Natural killer cell (primary cell): ENCODE measurements around the gene CAMK2B. TPM values are rescaled to one million over a fixed set of nuclear protein-coding genes. Genes with fewer than 3 reads are reported as not detected.
A peak's percentile ranks its signal among the peaks of the same experiment; 100 is the strongest.

Source experiments
- ATAC-seq, 3 donors: fragments of 150-1000 bp in 2 of 3; fragments of 200-7000 bp in 1 of 3; cut with Tn5 transposase; 1 replicate in 1 of 3; 2 replicates in 2 of 3; pipeline ENCODE4 v1.10.0; 2021; ENCODE audit warnings: mild to moderate bottlenecking in 2 of 3, moderate library complexity in 2 of 3
- DNase-seq, 2 donors: peaks; one replicate each; pipeline versions ENCODE4 v3.0.0 to v3.0.0-alpha.2; 2013 to 2021; ENCODE audit warnings: mixed read lengths in 1 of 2
- H3K27ac ChIP-seq: one replicate; pipeline ENCODE4 v1.5.1; 2013; ENCODE audit warnings: mild to moderate bottlenecking, low read length
- H3K27me3 ChIP-seq: one replicate; pipeline ENCODE4 v1.6.1; 2013; ENCODE audit warnings: low read length; ENCODE audit not compliant: control insufficient read depth, insufficient read depth
- H3K36me3 ChIP-seq: one replicate; pipeline ENCODE4 v1.6.1; 2013; ENCODE audit warnings: low read length; ENCODE audit not compliant: control insufficient read depth, insufficient read depth
- H3K4me1 ChIP-seq: one replicate; pipeline ENCODE4 v1.6.1; 2013; ENCODE audit warnings: low read length; ENCODE audit not compliant: control insufficient read depth, insufficient read depth
- H3K4me3 ChIP-seq: one replicate; pipeline ENCODE4 v1.5.1; 2013; ENCODE audit warnings: low read length
- H3K9me3 ChIP-seq: one replicate; pipeline ENCODE4 v1.6.1; 2013; ENCODE audit warnings: low read length; ENCODE audit not compliant: control insufficient read depth, insufficient read depth
- H3K27ac Mint-ChIP-seq, 2 donors: one replicate each; pipeline ENCODE4 v1.8.0; 2022; ENCODE audit warnings: mild to moderate bottlenecking in 2 of 2, mixed read lengths in 2 of 2, moderate library complexity in 1 of 2
- H3K27me3 Mint-ChIP-seq, 2 donors: one replicate each; pipeline ENCODE4 v1.8.0; 2022; ENCODE audit warnings: low read depth in 2 of 2, mixed read lengths in 2 of 2
- H3K36me3 Mint-ChIP-seq: one replicate; pipeline ENCODE4 v1.8.0; 2022; ENCODE audit warnings: mixed read lengths
- H3K4me1 Mint-ChIP-seq, 2 donors: one replicate each; pipeline ENCODE4 v1.8.0; 2022; ENCODE audit warnings: mixed read lengths in 2 of 2
- H3K4me3 Mint-ChIP-seq: one replicate; pipeline ENCODE4 v1.8.0; 2022; ENCODE audit warnings: mild to moderate bottlenecking, moderate library complexity, mixed read lengths
- H3K9me3 Mint-ChIP-seq, 2 donors: one replicate each; pipeline ENCODE4 v1.8.0; 2022; ENCODE audit warnings: mixed read lengths in 2 of 2
- WGBS: methylation state at CpG from one replicate; pipeline ENCODE4 v1.1.7; 2013; ENCODE audit warnings: missing lambda C conversion rate; ENCODE audit not compliant: insufficient coverage; 5-methylcytosine and 5-hydroxymethylcytosine counted together
- intact Hi-C: fragments of 100-400 bp; cut with micrococcal nuclease; formaldehyde crosslinking; loops from one replicate; pipeline ENCODE4 v1.14.2; 2022
- total RNA-seq, 4 donors: library from RNA; stranded (reverse); fragments of 120-200 nt in 1 of 4; gene quantifications; one replicate each; pipeline versions ENCODE4 v1.2.3 to v1.2.4, GENCODE V29; 2013 to 2022
- TF ChIP-seq, protein P1 (sequence below): fragments of 200-600 bp; IDR thresholded peaks from one replicate; pipeline ENCODE4 v1.8.0; 2022; ENCODE audit warnings: antibody characterized with exemption

Gene CAMK2B
- total RNA-seq, 3 donors from 2014 or later (not counting 1 experiment from before 2014, with no cell fraction given) = 0.70 TPM; not detected in 2

DNA sequence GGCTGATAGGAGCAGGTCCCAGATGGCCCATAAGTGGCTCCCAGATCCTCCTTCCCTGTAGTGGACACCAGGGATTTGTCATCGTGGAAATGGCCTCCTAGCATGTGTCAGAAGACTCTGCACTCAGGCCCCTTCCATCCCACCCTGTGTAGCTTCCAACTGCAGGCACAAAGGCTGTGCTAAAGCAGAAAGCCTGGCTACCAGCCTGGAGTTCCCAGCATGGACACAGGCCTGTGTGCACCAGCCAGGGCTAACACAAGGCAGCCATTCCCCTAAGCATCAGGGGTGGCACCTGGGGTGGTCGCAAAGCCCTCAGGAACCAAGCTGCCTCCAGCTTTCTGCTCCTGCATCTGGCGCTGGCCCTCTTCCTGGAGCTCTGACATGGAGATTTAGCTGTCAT is 4.5 kb upstream of the CAMK2B start:
- Mint-ChIP-seq H3K27me3 (peaks cover 20 to 23% of the 10 kb centered on the region in 2 donors), H3K9me3 (peaks cover 0 to 4% of the 10 kb centered on the region in 2 donors), H3K4me3 (no peak overlapping the region), H3K4me1 (peaks cover 0 to 6% of the 10 kb centered on the region in 2 donors), H3K27ac (no peak overlapping the region), H3K36me3 (no peaks in the 10 kb centered on the region)
- DNase-seq (no peak), ATAC-seq (no peak)
- Histone ChIP-seq H3K4me1 (no peaks in the 10 kb centered on the region), H3K9me3 (no peaks in the 10 kb centered on the region), H3K27me3 (peaks cover 8% of the 10 kb centered on the region), H3K36me3 (no peaks in the 10 kb centered on the region), H3K27ac (no peak overlapping the region), H3K4me3 (no peak overlapping the region)
- intact Hi-C loops = no loop called here
- 88% methylated on average over 3 of the region's 3 CpGs for WGBS
- TF ChIP-seq, protein P1, sequence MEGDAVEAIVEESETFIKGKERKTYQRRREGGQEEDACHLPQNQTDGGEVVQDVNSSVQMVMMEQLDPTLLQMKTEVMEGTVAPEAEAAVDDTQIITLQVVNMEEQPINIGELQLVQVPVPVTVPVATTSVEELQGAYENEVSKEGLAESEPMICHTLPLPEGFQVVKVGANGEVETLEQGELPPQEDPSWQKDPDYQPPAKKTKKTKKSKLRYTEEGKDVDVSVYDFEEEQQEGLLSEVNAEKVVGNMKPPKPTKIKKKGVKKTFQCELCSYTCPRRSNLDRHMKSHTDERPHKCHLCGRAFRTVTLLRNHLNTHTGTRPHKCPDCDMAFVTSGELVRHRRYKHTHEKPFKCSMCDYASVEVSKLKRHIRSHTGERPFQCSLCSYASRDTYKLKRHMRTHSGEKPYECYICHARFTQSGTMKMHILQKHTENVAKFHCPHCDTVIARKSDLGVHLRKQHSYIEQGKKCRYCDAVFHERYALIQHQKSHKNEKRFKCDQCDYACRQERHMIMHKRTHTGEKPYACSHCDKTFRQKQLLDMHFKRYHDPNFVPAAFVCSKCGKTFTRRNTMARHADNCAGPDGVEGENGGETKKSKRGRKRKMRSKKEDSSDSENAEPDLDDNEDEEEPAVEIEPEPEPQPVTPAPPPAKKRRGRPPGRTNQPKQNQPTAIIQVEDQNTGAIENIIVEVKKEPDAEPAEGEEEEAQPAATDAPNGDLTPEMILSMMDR = no peak

DNA sequence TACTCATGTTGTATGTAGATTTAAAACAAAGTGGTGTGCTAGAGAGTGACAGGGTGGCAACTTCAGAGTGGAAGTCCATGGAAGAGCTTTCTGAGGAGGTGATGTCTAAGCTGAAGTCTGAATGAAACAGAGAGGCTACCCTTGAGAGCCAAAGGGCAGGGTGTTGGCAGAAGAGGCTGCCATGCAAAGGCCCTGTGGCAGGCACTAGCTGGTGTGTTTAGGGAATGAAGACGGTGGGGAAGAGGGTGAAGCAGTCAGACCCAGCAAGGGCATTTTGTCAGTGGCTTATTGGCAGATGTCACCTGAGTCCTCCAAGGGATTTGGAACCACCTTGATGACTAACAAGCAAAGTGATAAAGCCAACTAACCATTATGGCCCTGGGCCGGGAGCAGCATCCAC is 3.7 kb upstream of the CAMK2B start:
- Histone ChIP-seq H3K27ac (no peak overlapping the region), H3K4me3 (no peak overlapping the region), H3K4me1 (no peaks in the 10 kb centered on the region), H3K36me3 (no peaks in the 10 kb centered on the region), H3K27me3 (peaks cover 8% of the 10 kb centered on the region), H3K9me3 (no peaks in the 10 kb centered on the region)
- Mint-ChIP-seq H3K27ac (no peak overlapping the region), H3K4me3 (no peak overlapping the region), H3K36me3 (no peaks in the 10 kb centered on the region), H3K9me3 (peaks cover 0 to 4% of the 10 kb centered on the region in 2 donors), H3K27me3 (peaks cover 25 to 29% of the 10 kb centered on the region in 2 donors), H3K4me1 (peaks cover 0 to 6% of the 10 kb centered on the region in 2 donors)
- WGBS = 98% methylated on average over 2 of the region's 2 CpGs
- DNase-seq (no peak), ATAC-seq (no peak)
- intact Hi-C loops = no loop called here
- TF ChIP-seq, protein P1 = no peak

DNA sequence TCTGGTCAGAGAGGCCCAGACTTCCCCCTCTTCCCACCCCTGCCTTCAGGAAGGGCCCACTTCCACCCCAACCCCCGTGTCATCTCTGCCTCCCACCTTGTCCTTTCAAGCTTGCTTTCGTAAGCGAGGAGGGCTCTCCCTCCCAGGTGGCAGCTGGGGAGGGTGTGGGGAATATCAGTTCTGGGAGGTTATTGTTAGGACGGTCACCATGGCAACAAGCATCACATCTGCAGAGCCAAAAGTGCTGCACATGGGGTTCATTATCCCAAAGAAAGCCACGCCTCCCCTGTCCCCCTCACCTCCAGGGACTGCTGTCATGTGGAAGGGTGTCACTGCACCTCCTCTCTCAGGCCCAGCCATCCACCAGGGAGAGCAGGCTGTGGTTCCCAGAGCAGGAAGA is 2.6 kb upstream of the CAMK2B start:
- Mint-ChIP-seq H3K9me3 (peaks cover 0 to 4% of the 10 kb centered on the region in 2 donors), H3K27me3 (peaks cover 36 to 40% of the 10 kb centered on the region in 2 donors), H3K4me3 (no peak overlapping the region), H3K4me1 (peaks cover 0 to 6% of the 10 kb centered on the region in 2 donors), H3K27ac (peak overlapping the region in 1 of 2 donors; percentile 16), H3K36me3 (no peaks in the 10 kb centered on the region)
- DNase-seq = no peak
- 72% methylated on average over 3 of the region's 5 CpGs for WGBS
- no peak for ATAC-seq
- Histone ChIP-seq H3K4me1 (no peaks in the 10 kb centered on the region), H3K27ac (no peak overlapping the region), H3K9me3 (no peaks in the 10 kb centered on the region), H3K36me3 (no peaks in the 10 kb centered on the region), H3K27me3 (peaks cover 8% of the 10 kb centered on the region), H3K4me3 (no peak overlapping the region)
- TF ChIP-seq, protein P1 = no peak
- intact Hi-C loops = no loop called here
